SK-N-MC (cell line): ENCODE measurements around the gene TLE2.

Source experiments
- EZH2 ChIP-seq: fragments of 200-600 bp; sonication (generic); IDR thresholded peaks from one replicate; pipeline ENCODE4 v1.6.1; 2017; ENCODE audit warnings: antibody characterized with exemption
- POLR2AphosphoS5 ChIP-seq: IDR thresholded peaks from 2 replicates; pipeline ENCODE4 v1.6.1; 2012; ENCODE audit warnings: mild to moderate bottlenecking, low read depth, low read length, borderline replicate concordance

GRCh38 chr19:3034406-3034655, 5.3 kb upstream of the TLE2 start:
- TF ChIP-seq POLR2AphosphoS5 (no peak), EZH2 (no peak)
